ENCODE data around the gene CDC42EP5.

- TF ChIP-seq CTCF (IDR thresholded peaks at IDR 0.05; ENCODE audit: low read depth, low read length, poor library complexity, severe bottlenecking) (no peak), EZH2phosphoT487 (IDR thresholded peaks at IDR 0.05; ENCODE audit: borderline replicate concordance, low read length) (no peak)
Measured at GRCh38 chr19:54415208-54415900, 57.7 kb downstream of the CDC42EP5 start, which contains the start of gene TTYH1.
